ENCODE data around the gene DCP1B.

- no peak for TF ChIP-seq CEBPB (IDR thresholded peaks at IDR 0.05; ENCODE audit: low read depth, low read length)
- TF ChIP-seq CTCF (conservative IDR thresholded peaks at IDR 0.05; ENCODE audit: low read depth, low read length) = no peak
- no peak for TF ChIP-seq POLR2A (IDR thresholded peaks at IDR 0.05; ENCODE audit: low read depth, low read length)
- no peak for TF ChIP-seq MXI1 (IDR thresholded peaks at IDR 0.05; ENCODE audit: borderline replicate concordance, low read depth, low read length)
- TF ChIP-seq RCOR1 (IDR thresholded peaks at IDR 0.05; ENCODE audit: insufficient replicate concordance, low read length) = no peak
- TF ChIP-seq MAZ (IDR thresholded peaks at IDR 0.05; ENCODE audit: borderline replicate concordance, low read depth, low read length) = no peak
- TF ChIP-seq RAD21 (IDR thresholded peaks at IDR 0.05; ENCODE audit: low read length) = no peak
- TF ChIP-seq RFX5 (IDR thresholded peaks at IDR 0.05; ENCODE audit: low read depth, low read length) = no peak
- TF ChIP-seq SMC3 (IDR thresholded peaks at IDR 0.05; ENCODE audit: low read depth, low read length) = no peak
- no peak for TF ChIP-seq BHLHE40 (IDR thresholded peaks at IDR 0.05; ENCODE audit: low read depth, low read length)
- TF ChIP-seq USF2 (IDR thresholded peaks at IDR 0.05; ENCODE audit: low read depth, low read length) = no peak
These were observed 31.4 kb downstream of the DCP1B start for GRCh38 chr12:1972856-1973317.
